RWPE1 (cell line): ENCODE results near the gene RYR3.

ENCODE experiments used
- CTCF ChIA-PET: fragments of 350-600 bp; sonication (Branson Sonifier 250); formaldehyde crosslinking; extraction: SDS; loops from one replicate; lab custom pipeline; 2021; lab: Yijun Ruan, JAX
- POLR2A ChIA-PET: fragments of 400-600 bp; formaldehyde crosslinking; extraction: SDS; loops from one replicate; lab custom pipeline; 2020; ENCODE audit warnings: antibody characterized with exemption; ENCODE audit not compliant: low non-redundant PET; lab: Yijun Ruan, JAX
- DNase-seq: peaks from one replicate; pipeline ENCODE4 v3.0.0; 2012; ENCODE audit warnings: low spot score
- H3K27ac ChIP-seq: fragments of 450-650 bp; 2 replicates; pipeline ENCODE4 v1.5.1; 2017
- TF ChIP-seq, protein P1 (sequence below): fragments of 450-650 bp; conservative IDR thresholded peaks from 2 replicates; pipeline ENCODE4 v1.5.1; 2017; ENCODE audit warnings: low read depth, mild to moderate bottlenecking

The RYR3 gene

DNA sequence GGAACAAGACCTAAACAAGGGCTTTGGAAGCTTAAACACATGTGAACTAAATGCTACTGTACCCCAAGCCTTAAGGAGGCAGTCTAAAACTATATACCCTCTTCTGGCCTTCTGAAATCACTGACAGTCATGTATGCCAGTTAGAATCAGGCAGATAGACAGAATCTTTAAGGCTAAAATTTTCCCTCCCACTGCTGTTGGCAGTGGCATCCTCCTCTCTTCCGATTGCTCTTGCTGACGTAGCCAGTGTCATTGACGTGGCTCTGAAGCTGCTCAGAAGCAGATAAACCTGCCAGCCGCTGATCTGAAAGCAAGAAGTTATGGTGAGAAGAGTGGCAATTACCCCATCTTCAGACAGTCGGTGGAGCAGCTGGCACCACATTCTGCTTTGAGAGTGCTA, 3.3 kb downstream of the RYR3 start:
- DNase-seq: no peak
- ChIA-PET POLR2A (no interaction called here), CTCF (interaction anchor here (0.6 to 1.2 kb wide), 3 partner anchors 129 to 504 kb away, joined by 3 to 4 read pairs (median 3); no protein-coding TSS in a partner anchor)
- TF ChIP-seq, protein P1, sequence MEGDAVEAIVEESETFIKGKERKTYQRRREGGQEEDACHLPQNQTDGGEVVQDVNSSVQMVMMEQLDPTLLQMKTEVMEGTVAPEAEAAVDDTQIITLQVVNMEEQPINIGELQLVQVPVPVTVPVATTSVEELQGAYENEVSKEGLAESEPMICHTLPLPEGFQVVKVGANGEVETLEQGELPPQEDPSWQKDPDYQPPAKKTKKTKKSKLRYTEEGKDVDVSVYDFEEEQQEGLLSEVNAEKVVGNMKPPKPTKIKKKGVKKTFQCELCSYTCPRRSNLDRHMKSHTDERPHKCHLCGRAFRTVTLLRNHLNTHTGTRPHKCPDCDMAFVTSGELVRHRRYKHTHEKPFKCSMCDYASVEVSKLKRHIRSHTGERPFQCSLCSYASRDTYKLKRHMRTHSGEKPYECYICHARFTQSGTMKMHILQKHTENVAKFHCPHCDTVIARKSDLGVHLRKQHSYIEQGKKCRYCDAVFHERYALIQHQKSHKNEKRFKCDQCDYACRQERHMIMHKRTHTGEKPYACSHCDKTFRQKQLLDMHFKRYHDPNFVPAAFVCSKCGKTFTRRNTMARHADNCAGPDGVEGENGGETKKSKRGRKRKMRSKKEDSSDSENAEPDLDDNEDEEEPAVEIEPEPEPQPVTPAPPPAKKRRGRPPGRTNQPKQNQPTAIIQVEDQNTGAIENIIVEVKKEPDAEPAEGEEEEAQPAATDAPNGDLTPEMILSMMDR: no peak
- H3K27ac ChIP-seq: no peak overlapping the region

DNA sequence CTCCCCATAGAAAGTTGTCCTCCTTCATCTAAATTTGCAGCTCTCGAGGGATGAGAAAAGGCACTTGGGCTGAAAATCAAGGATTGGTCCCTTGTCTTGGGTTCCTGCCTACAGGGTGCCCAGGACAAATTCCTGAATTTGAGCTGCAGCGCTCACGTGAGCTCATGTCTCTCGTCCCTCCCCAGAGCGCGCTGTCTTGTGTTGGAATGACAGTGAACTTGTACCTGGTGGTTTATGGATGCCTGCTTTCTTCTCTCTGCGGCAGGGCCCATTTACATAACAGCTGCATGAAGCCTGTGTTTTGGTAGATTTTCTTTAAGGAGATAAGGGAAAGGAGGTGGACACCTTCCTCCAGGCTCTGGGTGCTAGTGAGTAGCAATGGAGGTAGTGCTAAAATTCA, 4.3 kb downstream of the RYR3 start:
- TF ChIP-seq, protein P1: no peak
- ChIA-PET POLR2A (no interaction called here), CTCF (interaction anchor here (0.6 kb wide), 3 partner anchors 77 to 503 kb away, joined by 3 to 4 read pairs (median 3); no protein-coding TSS in a partner anchor)
- DNase-seq: no peak
- H3K27ac ChIP-seq: no peak overlapping the region

DNA sequence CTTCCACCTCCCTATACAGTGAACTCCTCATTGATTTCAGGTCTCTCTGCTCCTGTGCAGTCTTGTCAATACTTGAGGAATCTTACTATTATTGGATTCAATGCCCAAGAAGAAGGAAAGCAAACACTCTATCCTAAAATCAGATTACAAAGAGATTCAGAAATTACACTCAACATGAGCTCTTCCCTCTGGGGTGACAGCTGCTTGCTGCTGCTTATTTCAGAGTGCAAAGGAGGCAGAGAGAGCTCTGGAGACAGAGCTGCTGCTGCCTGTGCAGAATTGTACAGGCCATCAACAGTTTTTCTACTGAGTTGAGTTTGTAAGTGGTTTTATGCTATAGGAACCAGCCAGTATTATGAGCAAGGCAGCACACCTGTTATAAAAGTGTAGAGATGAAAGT, 7.1 kb downstream of the RYR3 start:
- no peak for DNase-seq
- TF ChIP-seq, protein P1: no peak
- POLR2A ChIA-PET: no interaction called here
- no peak overlapping the region for H3K27ac ChIP-seq
- CTCF ChIA-PET: no interaction called here

DNA sequence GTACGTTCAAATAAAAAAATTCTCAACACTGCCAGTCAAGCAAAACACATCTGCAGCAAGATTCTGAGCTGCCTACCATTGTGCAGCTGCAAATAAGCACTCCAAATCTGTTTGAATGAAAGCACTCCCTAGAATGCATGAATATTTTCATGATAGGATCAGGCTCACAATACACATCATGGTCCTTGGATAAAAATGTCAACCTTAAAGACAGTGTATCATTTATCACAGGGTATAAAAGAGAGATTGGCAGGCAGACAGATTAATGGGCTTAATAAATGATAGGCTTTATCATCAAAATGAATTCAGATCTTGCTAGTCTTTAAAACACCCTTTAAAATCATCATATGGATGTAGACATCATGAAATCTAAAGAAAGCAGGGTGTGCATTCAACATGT, 9.2 kb downstream of the RYR3 start:
- CTCF ChIA-PET: no interaction called here
- POLR2A ChIA-PET: no interaction called here

DNA sequence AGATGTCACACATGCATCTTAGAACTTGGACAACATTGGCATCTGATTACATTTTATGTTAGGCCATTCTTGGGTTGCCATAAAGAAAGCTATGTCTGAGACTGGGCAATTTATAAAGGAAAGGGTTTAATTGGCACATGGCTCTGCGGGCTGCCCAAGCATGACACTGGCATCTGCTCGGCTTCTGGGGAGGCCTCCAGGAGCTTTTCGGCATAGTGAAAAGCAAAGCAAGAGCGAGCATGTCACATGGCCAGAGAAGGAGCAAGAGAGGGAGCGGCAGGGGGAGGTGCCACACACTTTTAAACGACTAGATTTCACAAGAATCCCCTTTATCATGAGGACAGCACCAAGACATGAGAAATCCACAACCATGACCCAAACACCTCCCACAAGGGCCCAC, 11.3 kb downstream of the RYR3 start:
- no peak for DNase-seq
- CTCF ChIA-PET: no interaction called here
- H3K27ac ChIP-seq: no peak overlapping the region
- TF ChIP-seq, protein P1: no peak
- POLR2A ChIA-PET: no interaction called here

More for the DNA sequence above, 9.2 kb downstream of the RYR3 start:
- TF ChIP-seq, protein P1: no peak
- no peak overlapping the region for H3K27ac ChIP-seq
- no peak for DNase-seq

DNA sequence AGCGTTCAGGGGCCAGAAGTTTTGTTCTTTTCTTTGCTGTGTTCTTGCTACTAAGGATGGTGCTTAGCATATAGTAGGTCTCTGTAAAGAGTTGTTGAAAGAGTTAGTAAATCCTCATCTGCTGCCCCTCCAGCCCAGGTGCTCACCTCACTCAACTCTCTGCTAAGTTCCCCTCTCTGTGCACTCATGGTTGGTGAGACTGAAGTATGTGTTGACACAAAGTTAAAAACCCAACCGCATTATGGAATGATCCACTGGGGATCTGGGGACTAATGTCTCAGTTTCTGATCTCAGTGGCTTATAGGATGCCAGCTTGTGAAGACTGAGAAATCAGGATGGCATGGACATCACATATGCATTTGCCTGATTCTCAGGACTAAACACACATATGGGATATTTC, 13.8 kb downstream of the RYR3 start:
- TF ChIP-seq, protein P1: no peak
- DNase-seq: no peak
- no peak overlapping the region for H3K27ac ChIP-seq
- CTCF ChIA-PET: no interaction called here
- POLR2A ChIA-PET: no interaction called here
